Measurements from ENCODE around the gene SGSM2. TPM values are rescaled to one million over a fixed set of nuclear protein-coding genes. Genes with fewer than 3 reads are reported as not detected.

Gene SGSM2
- total and polyA plus RNA-seq, 2 of the 13 experiments (the other 11 are each of a cell fraction or from before 2014, with no cell fraction given), result 30.4 to 51.3 TPM

- TF ChIP-seq SNRNP70 (IDR thresholded peaks at IDR 0.05; ENCODE audit: low read depth, low read length), result no peak
- TF ChIP-seq SETDB1 (CRISPR knock-in tag; IDR thresholded peaks at IDR 0.05; ENCODE audit: borderline replicate concordance), result no peak
- no peak for TF ChIP-seq ZFP36L1 (CRISPR knock-in tag; IDR thresholded peaks at IDR 0.05)
- TF ChIP-seq ZBTB26 (CRISPR knock-in tag; IDR thresholded peaks at IDR 0.05; ENCODE audit: borderline replicate concordance), result no peak
- TF ChIP-seq THAP11 (CRISPR knock-in tag; IDR thresholded peaks at IDR 0.05), result no peak
- peak; percentile 67 for TF ChIP-seq IKZF4 (CRISPR knock-in tag; IDR thresholded peaks at IDR 0.05; ENCODE audit: borderline replicate concordance, low read depth, not compliant biosample characterization)
- TF ChIP-seq ZSCAN29 (CRISPR knock-in tag; conservative IDR thresholded peaks at IDR 0.05), result no peak
- TF ChIP-seq ZNF674 (CRISPR knock-in tag; IDR thresholded peaks at IDR 0.05; ENCODE audit: low read depth), result 0 out of 2 replicates have a peak, but pooled peaks have one; percentile 36
- no peak; the same call in 1 of the 2 replicates for TF ChIP-seq ZFY (CRISPR knock-in tag; IDR thresholded peaks at IDR 0.05)
- TF ChIP-seq ZNF891 (CRISPR knock-in tag; IDR thresholded peaks at IDR 0.05), result no peak
- TF ChIP-seq CHD2 (IDR thresholded peaks at IDR 0.05; ENCODE audit: low read depth, low read length), result no peak
- no peak for TF ChIP-seq ZNF335 (CRISPR knock-in tag; IDR thresholded peaks at IDR 0.05)
- TF ChIP-seq ZNF275 (CRISPR knock-in tag; IDR thresholded peaks at IDR 0.05; ENCODE audit: borderline replicate concordance), result no peak
- no peak; the same call in 1 of the 2 replicates for TF ChIP-seq UBTF (CRISPR knock-in tag; IDR thresholded peaks at IDR 0.05)
- no peak for TF ChIP-seq ZNF256 (CRISPR knock-in tag; conservative IDR thresholded peaks at IDR 0.05)
- TF ChIP-seq FOXK1 (CRISPR knock-in tag; IDR thresholded peaks at IDR 0.05; ENCODE audit: borderline replicate concordance, low read depth), result no peak
- no peak for TF ChIP-seq PBX3 (CRISPR knock-in tag; IDR thresholded peaks at IDR 0.05; ENCODE audit: borderline replicate concordance)
These were observed 428 bp downstream of the SGSM2 start (continued) for GRCh38 chr17:2337544-2338314.

All from HepG2 (cell line).